Endothelial cell of umbilical vein (primary cell): ENCODE data around the gene DUS2.
"Not testable (repeated sequence)": the region's sequence is repeated elsewhere in the genome, so short reads cannot be mapped to it uniquely, and the experiment has no call there.

ENCODE experiments used
- CTCF ChIP-seq, 2 donors: IDR thresholded peaks; 1 replicate in 1 of 2; 2 replicates in 1 of 2; pipeline ENCODE4 v1.5.1; 2011; ENCODE audit warnings: low read length in 2 of 2, mild to moderate bottlenecking in 2 of 2, moderate library complexity in 2 of 2, control low read depth in 1 of 2, inconsistent platforms in 1 of 2, low read depth in 1 of 2; ENCODE audit not compliant: insufficient read depth in 1 of 2; ENCODE audit errors: extremely low read depth in 1 of 2
- EZH2 ChIP-seq: IDR thresholded peaks from 2 replicates; pipeline ENCODE4 v1.6.1; 2012; ENCODE audit warnings: borderline replicate concordance, low read depth, mild to moderate bottlenecking, moderate library complexity, low read length, inconsistent platforms; ENCODE audit not compliant: severe bottlenecking
- GATA2 ChIP-seq: IDR thresholded peaks from 2 replicates; pipeline ENCODE4 v1.7.0; 2011; ENCODE audit warnings: low read depth, mild to moderate bottlenecking, moderate library complexity, mixed read lengths, low read length; ENCODE audit not compliant: insufficient read length, insufficient read depth
- JUN ChIP-seq: IDR thresholded peaks from 2 replicates; pipeline ENCODE4 v1.6.1; 2011; ENCODE audit warnings: borderline replicate concordance, low read depth; ENCODE audit not compliant: insufficient read length, insufficient read depth
- MAX ChIP-seq: IDR thresholded peaks from 2 replicates; pipeline ENCODE4 v1.6.1; 2011; ENCODE audit not compliant: insufficient read depth, insufficient read length
- MYC ChIP-seq: IDR thresholded peaks from one replicate; pipeline ENCODE4 v1.6.1; 2011; ENCODE audit warnings: mild to moderate bottlenecking, low read depth, low read length
- POLR2A ChIP-seq: IDR thresholded peaks from 2 replicates; pipeline ENCODE4 v1.6.1; 2012; ENCODE audit warnings: low read depth, mild to moderate bottlenecking, control low read depth, low read length
- POLR2AphosphoS5 ChIP-seq: IDR thresholded peaks from 2 replicates; pipeline ENCODE4 v1.6.1; 2012; ENCODE audit warnings: low read depth, mild to moderate bottlenecking, control low read depth, low read length, moderate library complexity; ENCODE audit not compliant: insufficient read depth

- not testable (repeated sequence) for TF ChIP-seq POLR2A; JUN; EZH2; CTCF (IDR thresholded peaks at IDR 0.05; ENCODE audit: extremely low read depth in 1 of 2, insufficient read depth in 1 of 2, low read depth in 1 of 2, low read length in 2 of 2); POLR2AphosphoS5; MAX; MYC; GATA2
These were observed 87.5 kb downstream of the DUS2 start for GRCh38 chr16:68110611-68111010.
